Activated T-cell treated with anti-CD3 and anti-CD28 coated beads for 4 hours (primary cell): ENCODE data around the gene PDE8B.
"Not testable (repeated sequence)": the region's sequence is repeated elsewhere in the genome, so short reads cannot be mapped to it uniquely, and the experiment has no call there.

Source experiments
- DNase-seq: peaks from one replicate; pipeline ENCODE4 v3.0.0-alpha.2; 2020

Gene PDE8B

DNA sequence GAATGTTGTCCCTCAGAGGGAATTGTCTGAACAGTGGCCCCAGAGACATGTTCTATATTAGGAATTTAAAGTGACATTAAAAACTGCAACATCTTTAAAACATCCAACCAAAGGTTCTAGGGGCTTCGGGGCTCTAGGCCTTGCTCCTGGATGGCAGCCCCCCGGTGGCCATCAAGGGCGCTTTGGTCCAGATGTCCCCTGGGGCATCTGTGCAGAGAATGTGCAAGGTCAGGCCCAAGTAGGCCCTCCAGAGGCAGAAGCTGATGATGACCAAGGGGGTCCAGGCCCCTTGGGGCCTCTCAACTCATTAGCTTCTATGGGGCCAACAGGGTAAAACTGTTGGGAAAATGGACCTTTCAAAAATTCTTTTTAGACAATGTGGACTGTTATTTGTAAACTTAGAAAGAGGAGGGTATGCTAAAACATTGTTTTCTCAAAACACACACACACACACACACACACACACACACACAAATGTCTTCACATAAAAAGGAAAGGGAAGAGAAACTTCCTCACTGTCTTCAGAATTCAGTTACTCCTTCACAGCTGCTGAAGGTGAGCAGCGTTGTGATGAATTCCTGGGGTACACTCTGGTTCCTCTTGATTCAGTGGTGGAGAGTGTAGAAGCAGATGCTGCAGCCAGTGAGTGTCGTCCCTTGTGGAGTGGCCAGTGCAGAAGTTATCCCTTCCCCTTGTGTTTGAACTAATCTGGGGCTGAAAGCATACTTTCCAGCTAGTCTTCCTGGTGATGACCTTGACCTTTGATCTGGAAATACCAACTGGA, 156.4 kb downstream of the PDE8B start:
- DNase-seq: no peak

- no peak for DNase-seq
Observed at GRCh38 chr5:77367741-77368140, 157.3 kb downstream of the PDE8B start.

- no peak for DNase-seq
Observed at GRCh38 chr5:77368367-77368766, 157.9 kb downstream of the PDE8B start.

DNA sequence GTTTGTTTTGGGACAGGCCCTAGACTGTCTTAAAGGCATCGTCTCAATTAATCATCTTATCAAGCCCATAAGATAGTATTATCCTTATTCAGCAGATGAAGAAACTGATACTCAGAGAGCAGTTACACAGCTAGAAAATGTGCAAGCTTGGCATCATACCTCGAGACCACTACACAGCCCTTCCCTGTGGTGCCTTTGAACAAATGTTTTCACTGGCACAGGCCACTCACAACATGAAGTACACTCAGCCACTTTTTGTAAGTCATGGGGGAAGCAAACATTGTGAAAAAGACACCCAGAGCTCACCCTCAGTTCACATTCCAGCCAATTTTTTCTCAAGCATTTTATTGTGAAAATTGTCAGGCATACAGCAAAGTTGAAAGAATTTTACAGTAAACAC, 159.1 kb downstream of the PDE8B start:
- DNase-seq: no peak

DNA sequence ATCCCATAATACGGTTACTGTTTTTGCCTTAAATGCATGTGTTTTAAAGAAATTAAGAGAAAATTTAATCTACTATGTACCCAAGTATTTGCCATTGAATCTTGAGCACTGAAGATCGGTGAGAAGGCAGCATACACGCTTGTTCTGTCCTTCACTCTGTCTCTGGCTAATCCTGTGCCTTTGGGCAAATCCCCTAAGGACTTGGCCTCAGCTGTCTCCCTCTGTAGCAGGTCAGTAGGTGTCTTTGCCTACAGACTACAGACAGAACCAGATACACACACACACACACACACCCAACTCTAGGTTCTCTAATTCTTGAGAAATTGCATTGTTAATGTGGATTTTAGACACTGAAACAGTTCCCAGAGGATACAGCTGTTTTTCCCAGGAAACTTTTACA, 164.2 kb downstream of the PDE8B start:
- no peak for DNase-seq

GRCh38 chr5:77376609-77377300, 166.3 kb downstream of the PDE8B start:
- DNase-seq: no peak

DNA sequence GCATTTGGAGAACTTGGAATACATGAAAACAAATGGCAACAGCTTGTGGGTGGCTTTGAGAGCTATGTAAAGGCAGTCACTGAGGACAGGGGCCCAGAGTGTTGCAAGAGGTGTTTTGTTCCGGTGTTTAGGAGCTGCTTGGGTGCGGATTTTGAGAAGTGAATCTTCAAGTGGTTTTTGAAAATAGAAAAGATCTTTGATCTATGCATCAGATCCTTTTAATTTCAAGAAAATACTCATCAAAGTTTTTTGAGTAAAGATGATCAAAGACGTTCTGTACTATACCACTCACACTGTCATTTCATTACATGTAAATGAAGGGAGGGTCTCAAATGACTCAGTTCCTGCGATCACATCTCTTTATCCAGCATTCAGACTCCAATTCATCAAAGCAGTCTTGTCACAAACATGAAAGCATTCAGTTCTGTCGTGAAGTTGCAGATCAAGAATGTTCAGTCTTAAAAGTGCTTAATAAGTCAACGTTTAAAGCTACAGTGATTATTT, 169.1 kb downstream of the PDE8B start:
- DNase-seq: no peak

GRCh38 chr5:77380636-77381035, 170.2 kb downstream of the PDE8B start:
- DNase-seq: no peak

DNA sequence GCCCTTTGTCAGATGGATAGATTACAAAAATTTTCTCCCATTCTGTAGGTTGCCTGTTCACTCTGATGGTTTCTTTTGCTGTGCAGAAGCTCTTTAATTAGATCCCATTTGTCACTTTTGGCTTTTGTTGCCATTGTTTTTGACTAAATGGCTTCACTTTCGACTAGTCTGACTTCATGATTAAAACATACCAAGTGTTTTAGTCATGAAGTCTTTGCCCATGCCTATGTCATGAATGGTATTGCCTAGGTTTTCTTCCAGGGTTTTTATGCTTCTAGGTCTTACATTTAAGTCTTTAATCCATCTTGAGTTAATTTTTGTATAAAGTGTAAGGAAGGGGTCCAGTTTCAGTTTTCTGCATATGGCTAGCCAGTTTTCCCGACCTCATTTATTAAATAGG, 172.9 kb downstream of the PDE8B start:
- not testable (repeated sequence) for DNase-seq

DNA sequence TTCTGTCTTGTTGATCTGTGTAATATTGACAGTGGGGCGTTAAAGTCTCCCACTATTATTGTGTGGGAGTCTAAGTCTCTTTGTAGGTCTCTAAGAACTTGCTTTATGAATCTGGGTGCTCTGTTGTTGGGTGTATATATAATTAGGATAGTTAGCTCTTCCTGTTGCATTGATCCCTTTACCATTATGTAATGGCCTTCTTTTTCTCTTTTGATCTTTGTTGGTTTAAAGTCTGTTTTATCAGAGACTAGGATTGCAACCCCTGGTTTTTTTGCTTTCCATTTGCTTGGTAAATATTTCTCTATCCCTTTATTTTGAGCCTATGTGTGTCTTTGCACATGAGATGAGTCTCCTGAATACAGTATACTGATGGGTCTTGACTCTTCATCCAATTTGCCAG, 175.9 kb downstream of the PDE8B start:
- not testable (repeated sequence) for DNase-seq

GRCh38 chr5:77389746-77390145, 179.3 kb downstream of the PDE8B start:
- no peak for DNase-seq

DNA sequence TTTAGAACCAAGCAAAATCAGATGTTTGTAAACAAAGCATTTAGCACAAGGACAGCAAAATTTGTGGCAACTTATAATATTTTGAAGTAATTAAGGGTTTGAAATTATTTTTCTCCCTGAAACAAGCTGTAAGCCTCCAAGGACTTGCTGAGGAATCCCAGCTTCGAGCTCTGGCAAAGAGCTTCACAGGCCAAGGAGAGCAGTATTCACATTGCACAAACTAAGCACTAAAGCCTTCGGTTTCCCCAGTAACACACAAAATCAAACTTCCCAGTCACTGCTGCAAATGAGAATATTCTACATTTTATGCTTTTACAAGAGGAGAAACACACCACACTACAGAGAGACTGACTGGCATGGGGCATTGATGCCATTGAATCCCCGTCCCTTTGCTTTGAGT, 179.7 kb downstream of the PDE8B start:
- DNase-seq: no peak

- DNase-seq: no peak
Observed at GRCh38 chr5:77390795-77391194, 180.3 kb downstream of the PDE8B start.

- no peak for DNase-seq
Observed at GRCh38 chr5:77391240-77391765, 180.8 kb downstream of the PDE8B start.

- no peak for DNase-seq
Observed at GRCh38 chr5:77394064-77394715, 183.7 kb downstream of the PDE8B start.

DNA sequence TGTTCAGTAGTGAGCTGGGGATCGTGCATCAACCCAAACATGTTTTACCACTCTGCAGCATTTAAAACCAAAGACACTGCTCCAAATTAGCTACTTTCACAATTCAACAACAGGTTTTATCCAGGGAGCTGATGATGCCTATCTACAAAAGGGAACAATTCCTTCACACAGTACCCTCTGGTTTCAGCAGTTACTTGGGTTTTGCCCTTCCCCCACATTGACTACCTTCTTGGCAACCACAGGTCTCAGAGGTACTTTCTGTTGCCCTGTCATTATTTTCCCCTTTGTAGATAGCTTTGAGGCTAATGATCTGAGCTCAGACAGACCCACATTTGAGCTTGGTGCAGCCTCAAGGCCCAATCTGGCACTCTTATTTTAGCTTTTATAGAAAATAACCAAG, 185.5 kb downstream of the PDE8B start:
- DNase-seq: no peak

DNA sequence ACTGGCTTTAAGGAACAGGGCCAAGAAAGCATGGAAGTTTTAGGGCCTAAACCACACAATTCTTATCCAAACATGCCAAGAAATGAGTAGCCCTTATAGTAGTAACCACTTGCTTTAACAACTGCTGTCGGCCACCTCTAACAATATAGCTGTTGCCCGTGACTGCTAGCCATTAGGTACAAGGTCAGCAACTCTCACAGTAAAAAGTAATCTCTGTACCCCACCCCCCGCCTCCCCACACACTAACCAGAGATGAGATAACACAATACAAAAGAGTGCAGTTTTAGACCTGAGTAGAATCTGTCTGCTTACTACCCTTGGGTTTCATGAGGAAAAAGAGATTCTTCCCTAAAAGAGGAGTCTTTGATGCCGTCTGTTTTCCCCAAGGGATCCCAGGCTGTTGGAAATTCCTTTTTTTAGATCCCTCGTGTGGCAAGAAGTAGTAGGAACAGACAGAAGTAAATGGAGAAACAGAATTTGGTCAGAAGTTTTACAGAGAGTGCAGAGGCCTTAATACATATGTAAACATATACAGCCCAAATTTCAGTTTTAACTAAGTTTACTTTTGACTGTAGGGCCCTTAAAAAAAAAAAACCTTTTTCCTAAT, 187.3 kb downstream of the PDE8B start:
- DNase-seq: no peak

DNA sequence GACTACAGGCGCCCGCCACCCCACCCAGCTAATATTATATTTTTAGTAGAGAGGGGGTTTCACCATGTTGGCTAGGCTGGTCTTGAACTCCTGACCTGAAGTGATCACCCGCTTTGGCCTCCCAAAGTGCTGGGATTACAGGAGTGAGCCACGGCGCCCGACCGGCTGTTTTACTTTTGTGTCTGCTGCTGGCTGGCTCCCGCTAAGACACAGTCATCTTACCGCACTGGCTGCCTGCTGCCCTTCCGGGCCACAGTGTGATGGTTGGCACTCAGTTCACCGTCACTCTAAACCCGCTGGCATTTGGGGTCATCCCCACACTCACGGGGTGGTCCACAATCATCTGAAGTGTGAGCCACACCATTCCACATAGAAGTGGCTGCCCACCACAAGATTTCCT, 188.0 kb downstream of the PDE8B start:
- DNase-seq: no peak

GRCh38 chr5:77398896-77399295, 188.4 kb downstream of the PDE8B start:
- no peak for DNase-seq

DNA sequence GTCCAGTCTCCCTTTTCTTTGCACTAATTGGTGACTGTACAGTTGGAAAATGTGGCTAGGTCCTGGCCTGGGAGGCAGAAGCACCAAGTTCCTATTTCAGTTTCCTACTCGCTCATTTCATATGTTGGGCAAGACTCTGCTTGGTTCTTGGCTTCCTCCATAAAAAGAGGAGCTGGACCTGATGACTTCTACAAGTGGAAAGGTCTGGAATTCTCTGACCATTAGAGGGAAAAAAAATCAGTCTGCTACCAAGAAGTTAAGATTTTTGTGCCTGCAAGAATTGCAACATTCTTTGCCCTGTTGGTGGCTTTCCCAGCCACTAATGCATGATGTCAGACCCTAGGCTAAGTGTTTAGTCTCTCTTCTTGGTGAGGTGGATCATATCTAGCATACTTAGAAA, 190.2 kb downstream of the PDE8B start:
- no peak for DNase-seq

GRCh38 chr5:77402796-77403195, 192.3 kb downstream of the PDE8B start:
- no peak for DNase-seq

DNA sequence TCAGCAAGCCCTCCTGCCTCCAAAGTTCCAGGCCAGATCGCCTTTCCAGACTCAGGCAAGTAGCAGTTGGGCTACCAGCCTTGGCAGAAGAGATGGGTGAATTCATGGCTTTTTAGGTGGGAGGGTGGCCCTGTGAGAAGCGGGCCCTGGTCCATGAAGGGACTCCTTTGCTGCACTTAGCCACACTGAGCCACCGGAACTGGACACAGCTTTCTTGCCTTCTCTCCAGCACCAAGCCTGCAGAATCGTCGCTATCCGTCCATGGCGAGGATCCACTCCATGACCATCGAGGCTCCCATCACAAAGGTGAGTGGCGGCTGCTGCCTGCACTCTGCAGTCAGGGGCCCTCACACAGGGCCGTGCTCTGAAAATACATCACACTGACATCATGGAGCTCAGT, 196.7 kb downstream of the PDE8B start:
- no peak for DNase-seq
